Tibial nerve (tissue), 4 donors: ENCODE data around the gene NT5M. TPM values are rescaled to one million over a fixed set of nuclear protein-coding genes. Genes with fewer than 3 reads are reported as not detected.

Experiments
- DNase-seq, 2 donors: peaks; one replicate each; pipeline ENCODE4 v3.0.0-alpha.2; 2019; ENCODE audit warnings: low spot score in 2 of 2
- H3K27ac ChIP-seq, 4 donors: fragments of 200-600 bp; sonication (generic) in 3 of 4; one replicate each; pipeline ENCODE4 v1.5.1; 2017 to 2019; ENCODE audit warnings: mild to moderate bottlenecking in 1 of 4
- H3K27me3 ChIP-seq, 2 donors: fragments of 200-600 bp; sonication (generic) in 1 of 2; one replicate each; pipeline versions ENCODE4 v1.5.1 to v1.6.0; 2017 to 2019
- H3K36me3 ChIP-seq, 3 donors: fragments of 200-600 bp; sonication (generic); one replicate each; pipeline ENCODE4 v1.5.1; 2018 to 2019
- H3K4me1 ChIP-seq, 4 donors: fragments of 200-600 bp; sonication (generic) in 3 of 4; one replicate each; pipeline ENCODE4 v1.5.1; 2017 to 2019
- H3K4me3 ChIP-seq, 4 donors: fragments of 200-600 bp; sonication (generic) in 3 of 4; one replicate each; pipeline ENCODE4 v1.5.1; 2017 to 2019; ENCODE audit warnings: mild to moderate bottlenecking in 1 of 4, moderate library complexity in 1 of 4
- H3K9me3 ChIP-seq, 4 donors: fragments of 200-600 bp; sonication (generic) in 3 of 4; one replicate each; pipeline ENCODE4 v1.5.1; 2017 to 2019
- CTCF ChIP-seq, 5 experiments: fragments of 200-600 bp in 3 of 5; fragments of 450-650 bp in 2 of 5; sonication (generic) in 3 of 5; IDR thresholded peaks; one replicate each; pipeline ENCODE4 v1.5.1; 2016 to 2019; ENCODE audit warnings: antibody characterized with exemption in 5 of 5, mild to moderate bottlenecking in 3 of 5, moderate library complexity in 2 of 5
- EP300 ChIP-seq, 2 donors: sonication (generic); formaldehyde crosslinking; IDR thresholded peaks; one replicate each; pipeline ENCODE4 v1.6.1; 2017; ENCODE audit warnings: antibody characterized with exemption in 2 of 2, mild to moderate bottlenecking in 1 of 2
- POLR2A ChIP-seq, 2 donors: fragments of 450-650 bp; IDR thresholded peaks; one replicate each; pipeline ENCODE4 v1.6.1; 2017; ENCODE audit warnings: antibody characterized with exemption in 2 of 2, mild to moderate bottlenecking in 2 of 2, moderate library complexity in 2 of 2
- WGBS, 2 donors: methylation state at CpG; one replicate each; pipeline ENCODE4 v1.1.5; 2018; 5-methylcytosine and 5-hydroxymethylcytosine counted together
- total RNA-seq, 4 donors: library from RNA; depleted of rRNA; stranded (reverse); fragments of >200 nt; gene quantifications; one replicate each; pipeline ENCODE4 v1.1.0, GENCODE V29; 2016

Gene NT5M
- total RNA-seq, 4 donors from 2014 or later, result 4.8 to 11.2 (median 7.7) TPM

- no peak overlapping the region for H3K4me3 ChIP-seq
- no peak for DNase-seq
- TF ChIP-seq EP300 (IDR thresholded peaks at IDR 0.05), result no peak
- whole genome bisulfite sequencing, 2 donors, result 78 to 89% methylated on average over 9 of the region's 9 CpGs
- H3K4me1 ChIP-seq, result peaks cover 0 to 17% (median 2%) of the 10 kb centered on the region in 4 donors
- peaks cover 0 to 2% (median 0%) of the 10 kb centered on the region in 4 donors for H3K9me3 ChIP-seq
- no peaks in the 10 kb centered on the region for H3K27me3 ChIP-seq
- no peak overlapping the region for H3K27ac ChIP-seq
- no peaks in the 10 kb centered on the region for H3K36me3 ChIP-seq
Observed at GRCh38 chr17:17394494-17394893, 91.3 kb downstream of the NT5M start.

GRCh38 chr17:17395246-17395802 is 92.2 kb downstream of the NT5M start:
- Histone ChIP-seq H3K36me3 (no peaks in the 10 kb centered on the region), H3K27me3 (no peaks in the 10 kb centered on the region), H3K4me1 (peaks cover 0 to 21% (median 3%) of the 10 kb centered on the region in 4 donors), H3K27ac (no peak overlapping the region), H3K4me3 (no peak overlapping the region), H3K9me3 (peaks cover 0 to 2% (median 0%) of the 10 kb centered on the region in 4 donors)
- DNase-seq, result peak in 1 of 2 donors; percentile 56
- TF ChIP-seq POLR2A (IDR thresholded peaks at IDR 0.05) (no peak), EP300 (IDR thresholded peaks at IDR 0.05) (peak in 1 of 2 donors; percentile 6)
- 77 to 82% methylated on average over 6 of the region's 6 CpGs for WGBS, 2 donors

GRCh38 chr17:17395885-17396284 is 92.7 kb downstream of the NT5M start:
- Histone ChIP-seq H3K27ac (no peak overlapping the region), H3K9me3 (peaks cover 0 to 2% (median 0%) of the 10 kb centered on the region in 4 donors), H3K4me3 (no peak overlapping the region), H3K36me3 (no peaks in the 10 kb centered on the region), H3K27me3 (no peaks in the 10 kb centered on the region), H3K4me1 (peaks cover 0 to 21% (median 3%) of the 10 kb centered on the region in 4 donors)
- no peak for TF ChIP-seq CTCF (IDR thresholded peaks at IDR 0.05)
- TF ChIP-seq EP300 (IDR thresholded peaks at IDR 0.05), result no peak
- TF ChIP-seq POLR2A (IDR thresholded peaks at IDR 0.05), result no peak
- no peak for DNase-seq
- 90 to 93% methylated on average over 2 to 6 of the region's 6 CpGs for WGBS, 2 donors

Other genes starting within 250 kb of the NT5M start
- gene PLD6, start 97.0 kb upstream of the NT5M start, total RNA-seq, result 10 to 100 TPM in 1 of 4 donors, 1 to 10 TPM in 3; 6.0 to 11.1 (median 8.2) TPM
- 10 to 100 TPM; 71.5 to 85.9 (median 76.6) TPM for gene FLCN, start 66.2 kb upstream of the NT5M start, total RNA-seq
- gene COPS3, start 22.1 kb upstream of the NT5M start, total RNA-seq, result 10 to 100 TPM; 15.7 to 58.8 (median 47.6) TPM
- gene MED9, start 173.6 kb downstream of the NT5M start, total RNA-seq, result 10 to 100 TPM in 3 of 4 donors, 1 to 10 TPM in 1; 8.0 to 17.5 (median 13.6) TPM
- 100 to 1,000 TPM; 166 to 250 (median 231) TPM for gene RASD1, start 193.0 kb downstream of the NT5M start, total RNA-seq